ENCODE measurements around the gene KLHL10.
A peak's percentile ranks its signal among the peaks of the same experiment; 100 is the strongest.
"Not testable (repeated sequence)": the region's sequence is repeated elsewhere in the genome, so short reads cannot be mapped to it uniquely, and the experiment has no call there.

Gene KLHL10

DNA sequence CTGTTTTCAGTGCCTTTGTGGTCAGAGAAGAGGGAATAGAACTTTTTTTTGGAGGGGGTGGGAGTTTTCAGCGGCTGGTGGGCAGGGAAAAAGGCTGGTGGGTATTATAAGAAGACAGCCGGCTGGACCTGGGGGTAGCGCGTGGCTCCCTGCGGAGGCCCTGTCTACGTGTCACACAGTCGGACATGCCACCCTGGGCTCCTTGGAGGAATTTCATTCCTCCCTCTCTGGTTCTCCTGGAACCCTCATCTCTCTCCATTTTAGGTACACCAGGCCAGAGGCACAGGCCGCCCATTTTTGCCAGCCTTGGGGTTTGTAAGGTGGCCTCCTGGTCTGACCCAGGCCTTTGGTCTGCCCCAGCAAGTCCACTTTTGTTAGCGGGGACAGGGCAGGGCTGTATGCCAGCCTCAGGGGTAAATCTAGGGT, 23.9 kb upstream of the KLHL10 start:
- DNase-seq: no peak

DNA sequence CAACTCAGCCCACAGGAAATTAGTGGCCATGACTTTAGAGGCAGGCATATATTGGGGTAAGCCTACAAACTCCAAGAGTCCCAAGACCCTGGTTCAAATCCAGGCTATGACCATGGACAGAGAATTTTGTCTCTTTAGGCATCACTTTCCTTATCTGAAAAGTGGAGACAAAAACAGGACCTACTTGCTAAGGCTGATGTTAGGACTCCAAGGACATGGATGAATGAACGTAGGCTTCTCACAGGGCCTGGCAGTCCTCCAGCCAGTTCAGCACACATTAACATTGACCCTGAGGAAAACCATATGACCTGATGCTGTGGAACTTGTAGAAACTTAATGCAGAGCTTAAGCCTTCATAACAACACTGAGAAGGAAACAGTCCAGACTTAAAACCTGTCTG, 23.4 kb upstream of the KLHL10 start:
- no peak for DNase-seq

DNA sequence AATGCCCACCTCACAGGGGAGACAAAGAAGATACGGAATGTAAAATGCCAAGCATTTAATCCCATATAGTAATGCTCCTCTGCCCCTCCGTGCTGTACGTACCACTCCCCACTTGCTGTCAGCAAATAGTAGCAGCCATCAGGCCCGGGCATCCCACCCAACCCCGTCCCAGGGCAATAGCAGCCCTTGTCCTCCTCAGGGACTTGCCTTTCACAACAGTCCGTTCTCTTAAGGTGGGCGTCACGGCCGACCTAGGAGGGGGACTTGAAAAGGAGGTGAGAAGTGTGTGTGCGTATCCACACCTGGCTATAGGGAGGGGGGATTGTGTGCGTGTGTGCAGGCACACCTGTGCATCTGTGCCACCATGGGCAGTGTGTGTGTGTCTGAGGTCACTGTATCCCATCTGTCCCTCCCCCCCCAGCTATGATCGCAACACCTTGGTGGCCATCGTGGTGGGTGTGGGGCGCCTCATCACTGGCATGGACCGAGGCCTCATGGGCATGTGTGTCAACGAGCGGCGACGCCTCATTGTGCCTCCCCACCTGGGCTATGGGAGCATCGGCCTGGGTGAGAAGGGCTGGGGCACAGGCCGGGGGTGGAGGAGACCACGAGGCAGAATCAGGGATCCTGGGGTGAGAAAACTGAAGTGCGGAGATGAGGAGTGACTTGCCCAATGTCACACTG, 20.8 kb upstream of the KLHL10 start:
- DNase-seq: no peak

DNA sequence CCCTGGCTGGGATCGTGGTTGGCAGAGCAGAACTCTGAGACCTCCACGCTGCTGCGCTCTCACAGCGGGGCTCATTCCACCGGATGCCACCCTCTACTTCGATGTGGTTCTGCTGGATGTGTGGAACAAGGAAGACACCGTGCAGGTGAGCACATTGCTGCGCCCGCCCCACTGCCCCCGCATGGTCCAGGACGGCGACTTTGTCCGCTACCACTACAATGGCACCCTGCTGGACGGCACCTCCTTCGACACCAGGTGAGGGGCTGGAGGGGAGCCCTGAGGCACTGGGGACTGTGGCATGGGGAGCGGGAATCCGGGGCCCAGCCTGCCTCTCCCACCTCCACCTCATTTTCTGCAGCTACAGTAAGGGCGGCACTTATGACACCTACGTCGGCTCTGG, 19.6 kb upstream of the KLHL10 start:
- no peak for DNase-seq

DNA sequence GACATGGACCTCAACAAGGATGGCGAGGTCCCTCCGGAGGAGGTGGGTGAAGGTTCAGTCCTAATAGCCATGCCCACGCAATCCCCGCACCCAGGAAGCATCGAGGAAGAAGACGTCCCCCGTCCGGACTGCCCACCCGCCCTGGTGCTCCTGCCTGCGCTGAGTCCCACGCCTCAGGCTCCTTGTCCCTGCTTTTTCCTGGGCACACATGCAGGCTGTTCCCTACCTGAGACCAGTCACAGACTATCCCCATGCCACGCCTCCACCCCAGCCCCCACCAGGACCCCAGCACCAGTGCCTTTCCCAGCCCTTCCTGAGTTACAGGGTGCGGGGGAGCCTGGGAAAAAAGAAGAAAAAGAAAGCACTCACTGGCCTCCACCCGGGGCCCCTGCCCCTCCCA, 15.8 kb upstream of the KLHL10 start:
- no peak for DNase-seq

DNA sequence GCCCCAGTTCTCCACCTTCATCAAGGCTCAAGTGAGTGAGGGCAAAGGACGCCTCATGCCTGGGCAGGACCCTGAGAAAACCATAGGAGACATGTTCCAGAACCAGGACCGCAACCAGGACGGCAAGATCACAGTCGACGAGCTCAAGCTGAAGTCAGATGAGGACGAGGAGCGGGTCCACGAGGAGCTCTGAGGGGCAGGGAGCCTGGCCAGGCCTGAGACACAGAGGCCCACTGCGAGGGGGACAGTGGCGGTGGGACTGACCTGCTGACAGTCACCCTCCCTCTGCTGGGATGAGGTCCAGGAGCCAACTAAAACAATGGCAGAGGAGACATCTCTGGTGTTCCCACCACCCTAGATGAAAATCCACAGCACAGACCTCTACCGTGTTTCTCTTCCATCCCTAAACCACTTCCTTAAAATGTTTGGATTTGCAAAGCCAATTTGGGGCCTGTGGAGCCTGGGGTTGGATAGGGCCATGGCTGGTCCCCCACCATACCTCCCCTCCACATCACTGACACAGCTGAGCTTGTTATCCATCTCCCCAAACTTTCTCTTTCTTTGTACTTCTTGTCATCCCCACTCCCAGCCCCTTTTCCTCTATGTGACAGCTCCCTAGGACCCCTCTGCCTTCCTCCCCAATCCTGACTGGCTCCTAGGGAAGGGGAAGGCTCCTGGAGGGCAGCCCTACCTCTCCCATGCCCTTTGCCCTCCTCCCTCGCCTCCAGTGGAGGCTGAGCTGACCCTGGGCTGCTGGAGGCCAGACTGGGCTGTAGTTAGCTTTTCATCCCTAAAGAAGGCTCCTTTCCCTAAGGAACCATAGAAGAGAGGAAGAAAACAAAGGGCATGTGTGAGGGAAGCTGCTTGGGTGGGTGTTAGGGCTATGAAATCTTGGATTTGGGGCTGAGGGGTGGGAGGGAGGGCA, 15.1 kb upstream of the KLHL10 start:
- DNase-seq: no peak

DNA sequence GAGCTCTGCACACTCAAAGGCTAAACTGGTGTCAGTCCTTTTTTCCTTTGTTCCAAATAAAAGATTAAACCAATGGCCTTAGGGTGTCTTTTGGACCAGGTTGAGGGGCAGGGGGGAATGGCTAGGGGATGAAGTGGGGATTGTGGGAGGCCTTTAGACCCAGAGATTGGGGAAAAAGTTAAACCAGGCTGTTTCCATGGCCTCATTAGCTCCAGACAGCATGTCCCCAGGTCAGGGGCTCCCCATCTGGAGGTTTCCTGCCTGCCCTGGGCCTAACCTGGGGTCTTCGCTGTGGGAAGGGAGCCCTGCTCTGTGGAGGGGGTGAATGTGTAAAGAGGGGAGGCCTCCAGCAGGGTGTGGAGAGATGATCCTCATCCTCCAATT, 14.5 kb upstream of the KLHL10 start:
- no peak for DNase-seq

DNA sequence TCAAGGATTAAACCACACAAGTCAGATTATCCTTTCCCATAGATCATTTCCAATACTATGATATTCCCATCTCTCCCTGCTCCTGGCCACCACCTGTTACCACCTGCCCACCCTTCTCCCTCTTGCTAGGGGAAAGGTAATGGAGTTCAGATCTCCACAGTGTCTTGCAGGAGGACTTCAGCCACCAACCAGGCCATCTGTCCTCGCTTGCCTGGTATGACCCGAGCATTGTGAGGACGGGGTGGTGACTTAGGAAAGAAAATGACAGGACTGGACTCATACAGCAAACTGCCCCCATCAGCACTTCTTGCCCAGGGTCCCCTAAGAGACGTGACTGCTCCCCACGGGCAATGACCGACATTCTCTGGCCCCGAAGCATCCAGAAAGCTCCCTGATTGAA, 14.0 kb upstream of the KLHL10 start:
- no peak for DNase-seq

DNA sequence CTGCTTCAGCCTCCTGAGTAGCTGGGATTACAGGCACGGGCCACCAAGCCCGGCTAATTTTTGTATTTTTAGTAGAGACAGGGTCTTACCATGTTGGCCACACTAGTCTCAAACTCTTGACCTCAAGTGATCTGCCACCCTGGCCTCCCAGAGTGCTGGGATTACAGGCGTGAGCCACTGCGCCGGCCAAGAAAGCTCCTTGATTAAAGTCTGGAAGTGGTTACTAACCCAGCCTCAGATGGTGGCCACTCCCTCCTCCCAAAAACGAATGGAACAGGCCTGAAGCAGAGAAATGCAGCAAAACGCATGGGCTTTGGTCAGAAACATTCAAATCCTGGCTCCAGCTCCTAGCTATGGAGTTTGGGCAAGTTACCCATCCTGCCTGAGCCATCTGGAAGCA, 13.5 kb upstream of the KLHL10 start:
- no peak for DNase-seq

DNA sequence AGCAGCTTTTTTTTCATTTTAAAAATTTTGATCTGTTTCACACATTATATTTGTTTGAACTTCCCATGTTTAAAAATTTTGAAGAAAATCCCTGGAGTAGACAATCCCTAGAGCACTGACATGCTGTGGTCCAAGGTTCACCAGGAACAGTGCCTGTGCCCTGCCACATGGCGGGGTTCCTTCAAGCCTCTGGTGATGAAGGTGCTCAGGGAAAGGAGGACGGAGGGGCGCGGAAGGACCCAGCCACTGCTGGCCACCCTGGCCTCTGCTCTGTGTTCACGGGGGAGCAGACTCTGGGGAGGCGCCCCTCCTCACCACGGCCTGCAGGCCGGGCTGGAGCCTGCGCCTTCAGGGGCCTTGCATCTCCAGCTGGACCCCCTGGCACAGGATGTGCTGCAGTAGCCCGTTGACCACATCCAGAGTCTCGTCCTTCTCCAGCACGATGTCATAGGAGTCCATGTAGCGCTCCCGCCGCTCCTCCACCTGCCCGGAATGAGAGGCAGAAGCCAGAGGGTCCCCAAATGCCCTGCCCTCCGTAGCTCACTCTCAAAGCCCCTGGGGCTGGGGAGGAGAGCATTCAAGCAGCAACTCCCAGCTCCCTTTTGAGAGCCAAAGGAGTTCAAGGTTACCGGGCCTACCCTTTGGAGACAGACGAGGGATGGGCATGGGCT, 12.3 kb upstream of the KLHL10 start:
- no peak for DNase-seq

DNA sequence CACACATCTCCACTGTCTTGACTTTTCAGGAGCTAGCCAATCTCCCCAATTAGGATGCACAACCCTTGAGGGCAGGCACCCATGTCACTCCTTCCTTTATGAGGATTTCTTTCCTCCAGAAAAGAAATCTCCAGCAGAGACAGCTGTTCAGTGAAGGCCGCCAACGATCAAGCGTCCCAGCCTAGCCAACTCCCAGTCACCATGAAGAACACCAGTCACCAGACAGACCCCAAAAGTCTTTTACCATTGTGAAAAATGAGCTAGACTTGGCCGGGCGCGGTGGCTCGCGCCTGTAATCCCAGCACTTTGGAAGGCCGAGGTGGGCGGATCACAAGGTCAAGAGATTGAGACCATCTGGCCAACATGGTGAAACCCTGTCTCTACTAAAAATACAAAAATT, 7.7 kb upstream of the KLHL10 start:
- DNase-seq: peak; percentile 25

DNA sequence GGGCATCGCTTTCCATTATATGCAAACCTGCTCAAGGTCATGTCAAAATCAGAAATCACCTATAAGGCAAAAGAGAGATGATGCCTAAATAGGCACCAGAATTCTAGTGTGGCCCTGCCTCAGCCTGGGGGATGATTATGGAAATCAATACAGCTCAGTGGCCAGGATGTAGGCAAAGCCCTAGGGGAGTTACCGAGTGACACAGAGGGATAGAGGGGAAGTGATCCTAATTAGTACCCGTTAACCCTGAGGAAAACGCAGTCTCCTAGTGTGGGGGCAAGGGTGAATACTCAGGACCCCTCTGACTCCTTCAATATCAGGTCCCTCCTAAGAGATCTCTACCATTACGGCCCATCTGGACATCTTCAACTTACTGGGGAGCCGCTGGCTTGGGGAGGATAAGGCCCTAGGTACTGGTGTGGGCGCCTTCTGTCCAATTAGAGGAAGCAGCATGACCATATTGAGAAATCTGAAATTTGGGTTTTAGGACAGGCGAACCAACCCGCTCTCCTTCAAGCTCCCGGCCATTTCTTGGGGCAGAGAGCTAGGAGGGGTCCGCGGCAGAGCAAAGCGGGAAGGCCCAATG, 2.3 kb upstream of the KLHL10 start:
- peak; percentile 30 for DNase-seq

DNA sequence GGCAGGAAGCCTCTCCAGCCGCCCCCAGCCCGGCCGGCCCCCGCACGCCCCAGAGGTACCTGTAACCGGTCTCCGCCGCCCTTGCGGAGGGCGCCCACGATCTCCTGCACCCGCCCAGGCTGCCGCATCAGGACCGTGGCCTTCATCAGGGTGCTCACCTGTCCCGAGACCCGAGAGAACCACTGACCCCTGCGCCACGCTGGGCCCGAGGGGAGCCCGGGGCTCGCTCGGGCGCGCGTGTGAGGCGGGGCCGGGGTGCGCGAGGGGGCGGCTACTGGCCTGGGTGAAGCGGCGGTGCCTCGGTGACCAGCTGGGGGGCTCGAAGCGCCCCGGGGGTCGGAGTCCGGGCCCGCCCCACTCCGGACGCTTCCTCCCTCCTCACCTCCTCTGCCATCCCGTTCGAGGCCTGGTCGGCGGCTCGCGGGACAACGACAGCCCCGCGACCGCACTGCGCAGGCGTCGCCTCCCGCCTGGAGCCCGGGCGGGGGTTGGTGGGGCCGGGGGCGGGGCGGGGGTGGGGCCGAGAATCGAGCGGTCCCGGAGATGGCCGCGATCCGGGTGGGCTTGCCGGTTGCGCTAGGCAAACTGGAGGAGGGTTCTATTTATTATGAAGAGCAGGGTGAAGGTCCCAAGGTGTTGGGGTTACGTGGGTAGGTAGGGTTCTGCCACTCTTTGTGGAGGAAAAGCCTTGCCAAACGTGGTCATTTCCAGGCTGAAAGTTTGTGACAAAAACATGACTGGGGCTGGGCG, 1.6 kb upstream of the KLHL10 start, which contains the start of gene NT5C3B:
Gene NT5C3B (minus strand): TSS at position 433 of the 750 bp plus-strand sequence. CDS start 39 bp downstream, at position 394.
- DNase-seq: peak; percentile 84

DNA sequence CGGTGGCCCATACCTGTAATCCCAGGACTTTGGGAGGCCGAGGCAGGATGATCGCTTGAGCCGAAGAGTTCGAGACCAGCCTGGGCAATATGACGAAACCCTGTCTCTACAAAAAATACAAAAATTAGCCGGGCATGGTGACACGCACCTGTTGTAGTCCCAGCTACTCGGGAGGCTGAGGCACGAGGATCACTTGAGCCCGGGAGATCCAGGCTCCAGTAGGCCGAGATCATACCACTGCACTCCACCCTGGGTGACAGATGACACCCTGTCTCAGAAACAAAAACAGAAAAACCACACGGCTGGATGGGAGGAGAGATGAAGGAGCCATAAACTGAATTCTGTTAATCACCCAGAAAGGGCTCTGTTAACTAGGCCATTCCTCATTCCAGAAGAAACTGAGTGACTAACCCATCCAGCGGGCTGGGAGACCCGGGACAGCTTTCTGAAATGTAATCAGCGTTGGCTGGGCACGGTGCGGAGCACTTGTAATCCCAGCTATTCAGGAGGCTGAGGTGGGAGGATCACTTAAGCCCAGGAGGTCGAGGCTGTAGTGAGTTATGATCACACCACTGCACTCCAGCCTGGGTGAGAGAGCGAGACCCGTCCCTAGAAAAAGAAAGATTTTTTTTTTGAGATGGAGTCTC, 952 bp upstream of the KLHL10 start:
- DNase-seq: peak; percentile 55

DNA sequence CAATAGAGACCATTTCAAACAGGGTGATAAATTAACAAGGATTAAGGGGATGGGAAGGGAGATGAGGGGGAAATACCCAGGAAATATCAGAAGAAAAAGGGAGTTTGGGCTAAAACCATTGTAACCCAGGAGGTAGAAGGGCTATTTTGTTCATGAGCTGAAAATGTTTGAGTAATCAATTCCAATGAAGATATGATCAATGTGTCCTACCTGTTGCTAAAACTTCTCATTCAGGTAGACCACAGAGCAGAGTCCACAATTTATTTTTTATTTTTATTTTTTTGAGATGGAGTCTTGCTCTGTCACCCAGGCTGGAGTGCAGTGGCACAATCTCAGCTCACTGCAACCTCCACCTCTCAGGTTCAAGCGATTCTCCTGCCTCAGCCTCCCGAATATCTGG, 1.8 kb downstream of the KLHL10 start:
- DNase-seq: not testable (repeated sequence)

DNA sequence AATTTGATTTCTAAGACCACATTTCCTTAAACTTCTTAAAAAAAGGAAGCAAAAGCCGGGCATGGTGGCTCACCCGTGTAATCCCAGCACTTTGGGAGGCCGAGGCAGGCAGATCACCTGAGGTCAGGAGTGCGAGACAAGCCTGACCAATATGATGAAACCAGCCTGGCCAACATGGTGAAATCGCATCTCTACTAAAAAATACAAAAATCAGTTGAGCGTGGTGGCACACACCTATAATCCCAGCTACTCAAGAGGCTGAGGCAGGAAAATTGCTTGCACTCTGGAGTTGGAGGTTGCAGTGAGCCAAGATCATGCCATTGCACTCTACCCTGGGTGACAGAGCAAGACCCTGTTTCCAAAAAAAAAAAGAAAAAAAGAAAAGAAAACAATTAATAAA, 3.2 kb downstream of the KLHL10 start:
- DNase-seq: peak; percentile 4

DNA sequence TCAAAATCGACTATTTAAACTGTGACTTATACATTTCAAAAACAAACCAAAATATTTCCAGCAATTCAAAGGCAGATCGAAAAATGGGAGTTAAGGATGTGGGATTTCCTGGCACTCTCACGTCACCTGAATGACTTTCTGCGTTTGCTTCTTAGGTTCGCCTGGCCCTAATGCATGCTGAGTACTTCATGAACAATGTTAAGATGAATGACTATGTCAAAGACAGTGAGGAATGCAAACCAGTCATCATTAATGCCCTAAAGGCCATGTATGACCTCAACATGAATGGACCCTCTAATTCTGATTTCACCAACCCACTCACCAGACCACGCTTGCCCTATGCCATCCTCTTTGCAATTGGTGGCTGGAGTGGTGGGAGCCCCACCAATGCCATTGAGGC, 7.3 kb downstream of the KLHL10 start:
- no peak for DNase-seq

DNA sequence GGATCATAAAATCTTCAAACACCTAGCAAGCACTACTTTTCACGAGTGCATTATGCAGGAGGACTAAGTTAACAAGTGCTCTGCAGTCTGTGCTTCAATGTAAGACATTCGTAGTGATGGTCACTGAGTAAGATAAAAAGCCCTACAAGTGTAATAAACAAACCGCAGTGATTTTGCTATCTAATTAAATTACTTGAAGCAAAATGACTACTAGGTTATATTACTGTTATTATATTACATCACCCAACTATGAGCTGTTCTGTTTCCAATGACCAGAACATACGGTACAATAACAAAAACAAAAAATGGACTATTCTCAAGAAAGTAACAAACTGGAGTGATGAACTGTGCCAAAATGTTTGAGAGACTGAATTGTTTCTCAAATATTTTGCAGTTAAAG, 11.2 kb downstream of the KLHL10 start:
- DNase-seq: no peak

DNA sequence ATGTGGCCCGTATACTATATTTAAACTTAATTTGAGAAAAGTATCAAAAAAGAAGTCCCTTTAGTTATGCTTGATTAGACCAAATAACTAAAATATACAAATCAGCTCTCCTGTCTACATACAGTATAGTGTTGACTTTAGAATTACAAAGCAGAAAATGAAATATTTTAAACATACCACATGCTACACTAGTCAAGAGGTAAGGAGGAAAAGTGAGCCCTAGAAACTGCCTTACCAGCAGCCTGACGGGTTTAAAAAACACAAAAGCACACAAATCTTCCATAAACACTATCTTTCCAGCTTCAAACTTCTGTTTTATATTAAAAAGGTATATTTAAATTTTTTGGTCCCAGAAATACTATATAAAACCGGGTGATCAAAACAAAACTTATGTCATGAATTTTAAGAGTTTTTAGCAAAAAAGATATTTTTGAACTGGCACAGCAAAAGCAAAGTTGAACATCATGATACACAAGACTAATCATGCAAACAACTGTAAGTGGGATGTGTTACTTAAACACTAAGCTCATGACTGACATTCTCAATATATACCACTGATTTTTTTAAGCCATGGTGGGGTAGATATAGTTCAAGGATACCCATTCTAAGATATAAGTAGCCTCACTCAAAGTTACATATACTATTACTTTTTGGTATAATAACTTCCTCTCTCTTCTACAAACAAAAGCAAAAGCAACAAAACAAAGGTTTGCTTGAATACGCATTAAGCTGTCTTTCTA, 11.8 kb downstream of the KLHL10 start:
- no peak for DNase-seq

DNA sequence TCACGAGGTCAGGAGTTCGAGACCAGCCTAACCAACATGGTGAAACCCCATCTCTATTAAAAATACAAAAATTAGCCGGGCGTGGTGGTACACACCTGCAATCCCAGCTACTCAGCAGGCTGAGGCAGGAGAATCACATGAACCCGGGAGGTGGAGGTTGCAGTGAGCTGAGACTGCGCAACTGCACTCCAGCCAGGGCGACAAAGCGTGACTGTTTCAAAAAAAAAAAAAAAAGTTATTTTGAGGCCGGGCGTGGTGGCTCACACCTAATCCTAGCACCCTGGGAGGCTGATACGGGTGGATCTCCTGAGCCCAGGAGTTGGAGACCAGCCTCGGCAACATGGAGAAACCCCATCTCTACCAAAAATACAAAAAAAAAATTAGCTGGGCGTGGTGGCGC, 13.8 kb downstream of the KLHL10 start:
- DNase-seq: not testable (repeated sequence)

DNA sequence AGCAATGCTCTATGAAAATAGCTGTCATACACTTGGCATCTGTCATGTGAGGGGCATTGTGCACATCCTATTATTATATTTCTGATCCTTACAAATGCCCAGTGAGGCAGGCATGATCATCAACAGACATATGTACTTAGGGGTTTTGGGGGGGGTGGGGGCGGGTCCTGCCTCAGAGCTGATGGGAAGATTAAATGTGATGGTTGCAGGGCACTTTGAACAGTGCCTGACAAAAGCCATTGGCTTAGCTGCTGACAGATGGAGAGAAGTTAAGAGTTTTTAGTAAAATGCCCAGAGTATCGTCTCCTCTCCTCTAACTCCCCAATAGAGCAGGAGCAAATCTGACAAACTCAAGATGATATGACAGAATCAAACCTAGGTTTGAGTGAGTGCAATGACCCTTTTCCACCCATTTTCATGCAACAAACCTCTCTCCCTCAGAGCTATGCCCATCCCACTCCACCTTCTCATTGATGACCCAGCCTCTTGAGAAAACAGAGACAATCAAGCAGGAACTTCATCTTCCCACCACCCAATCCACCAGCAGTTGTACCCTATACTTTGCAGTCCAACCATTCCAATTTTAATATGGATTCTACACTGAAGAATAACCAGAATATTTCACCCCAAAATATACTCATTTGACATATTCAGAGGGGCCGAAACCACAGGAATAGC, 22.8 kb downstream of the KLHL10 start:
- no peak for DNase-seq
